K562 (cell line): ENCODE data around the gene TLNRD1. TPM values are rescaled to one million over a fixed set of nuclear protein-coding genes. Genes with fewer than 3 reads are reported as not detected.

Experiments used
- CBFA2T2 ChIP-seq: fragments of 450-650 bp; conservative IDR thresholded peaks from 2 replicates; pipeline ENCODE4 v1.6.1; 2017; ENCODE audit warnings: mild to moderate bottlenecking
- CBFB ChIP-seq: sonication (generic); formaldehyde crosslinking; IDR thresholded peaks from 2 replicates; pipeline ENCODE4 v1.4.0; 2020; ENCODE audit warnings: mild to moderate bottlenecking, missing genetic modification reagents
- CBX8 ChIP-seq: fragments of 200-600 bp; sonication (generic); IDR thresholded peaks from 2 replicates; pipeline ENCODE4 v1.6.1; 2012; ENCODE audit warnings: borderline replicate concordance, mixed run types, low read depth, mild to moderate bottlenecking, moderate library complexity, mixed read lengths, low read length, control low read depth, inconsistent platforms; ENCODE audit not compliant: poor library complexity, severe bottlenecking; ENCODE audit errors: extremely low read depth
- DDX20 ChIP-seq: fragments of 450-650 bp; IDR thresholded peaks from 2 replicates; pipeline ENCODE4 v1.6.1; 2016; ENCODE audit warnings: missing genetic modification characterization, low read depth, mild to moderate bottlenecking, missing compliant biosample characterization, moderate library complexity
- ESRRB ChIP-seq: fragments of 250-450 bp; sonication (Bioruptor Pico); IDR thresholded peaks from 2 replicates; pipeline ENCODE4 v1.5.0; 2020; ENCODE audit warnings: mild to moderate bottlenecking, moderate library complexity, borderline replicate concordance
- KLF6 ChIP-seq: fragments of 250-450 bp; sonication (Bioruptor Pico); IDR thresholded peaks from 2 replicates; pipeline ENCODE4 v1.4.0; 2020; ENCODE audit warnings: mild to moderate bottlenecking, moderate library complexity, borderline replicate concordance
- NCOA1 ChIP-seq: fragments of 450-650 bp; IDR thresholded peaks from 2 replicates; pipeline ENCODE4 v1.6.1; 2016; ENCODE audit warnings: low read depth
- NFE2 ChIP-seq: IDR thresholded peaks from 2 replicates; pipeline ENCODE4 v1.6.1; 2014; ENCODE audit warnings: antibody characterized with exemption, low read depth
- NR1H2 ChIP-seq: sonication (generic); formaldehyde crosslinking; IDR thresholded peaks from 2 replicates; pipeline ENCODE4 v1.4.0; 2020; ENCODE audit warnings: mild to moderate bottlenecking, missing genetic modification reagents
- PHF8 ChIP-seq: fragments of 200-600 bp; sonication (generic); IDR thresholded peaks from 2 replicates; pipeline ENCODE4 v1.6.1; 2012; ENCODE audit warnings: mixed run types, mild to moderate bottlenecking, inconsistent platforms, low read length, moderate library complexity, borderline replicate concordance
- RBBP5 ChIP-seq: fragments of 200-600 bp; sonication (generic); IDR thresholded peaks from 2 replicates; pipeline ENCODE4 v1.6.1; 2012; ENCODE audit warnings: borderline replicate concordance, mild to moderate bottlenecking, low read length, control low read depth, inconsistent platforms; ENCODE audit not compliant: insufficient read depth, poor library complexity, severe bottlenecking
- ZNF24 ChIP-seq: fragments of 450-650 bp; IDR thresholded peaks from 2 replicates; pipeline ENCODE4 v1.6.1; 2016
- ZNF347 ChIP-seq: fragments of 450-650 bp; formaldehyde crosslinking; IDR thresholded peaks from 2 replicates; pipeline ENCODE4 v1.4.0; 2020; ENCODE audit warnings: low read depth, mild to moderate bottlenecking, moderate library complexity
- ZNF699 ChIP-seq: fragments of 250-450 bp; sonication (Bioruptor Pico); IDR thresholded peaks from 2 replicates; pipeline ENCODE4 v1.8.0; 2021; ENCODE audit warnings: mild to moderate bottlenecking, moderate library complexity; ENCODE audit not compliant: insufficient replicate concordance
- ZNF785 ChIP-seq: fragments of 250-450 bp; sonication (Bioruptor Pico); IDR thresholded peaks from 2 replicates; pipeline ENCODE4 v1.4.0; 2020; ENCODE audit warnings: mild to moderate bottlenecking
- polyA plus RNA-seq, 8 experiments: library from polyadenylated mRNA; depleted of rRNA in 4 of 8; stranded (reverse) in 5 of 8; unstranded in 3 of 8; fragments of >200 nt; fragmentation: Nextera tagmentation in 2 of 8; fragmentation: Illumina TruSeq in 1 of 8; extraction: Ambion mirVana in 2 of 8; extraction: Trizol in 1 of 8; gene quantifications; 2 replicates each; pipeline versions ENCODE4 v1.2.1 to v1.2.3, GENCODE V29; 2011 to 2014; ENCODE audit warnings: inconsistent platforms in 1 of 8, missing spikeins in 1 of 8
- total RNA-seq, 7 experiments: library from RNA; depleted of rRNA in 6 of 7; stranded (reverse); fragments of >200 nt in 6 of 7; fragmentation: Illumina TruSeq in 2 of 7; extraction: Trizol in 2 of 7; gene quantifications; 2 replicates each; pipeline versions ENCODE4 v1.2.1 to v1.2.3, GENCODE V29; 2011 to 2021; ENCODE audit warnings: low replicate concordance in 1 of 7
- TF ChIP-seq, protein P1 (sequence below): sonication (generic); formaldehyde crosslinking; IDR thresholded peaks from 2 replicates; pipeline ENCODE4 v1.8.0; 2022; ENCODE audit warnings: missing genetic modification reagents, mild to moderate bottlenecking, borderline replicate concordance
- TF ChIP-seq, protein P2 (sequence below): fragments of 250-450 bp; sonication (Bioruptor Pico); IDR thresholded peaks from 2 replicates; pipeline ENCODE4 v1.5.0; 2021
- TF ChIP-seq, protein P3 (sequence below): fragments of 450-650 bp; formaldehyde crosslinking; IDR thresholded peaks from 2 replicates; pipeline ENCODE4 v1.4.0; 2020; ENCODE audit warnings: mild to moderate bottlenecking, moderate library complexity
- TF ChIP-seq, protein P4 (sequence below): fragments of 250-450 bp; sonication (Bioruptor Pico); IDR thresholded peaks from 2 replicates; pipeline ENCODE4 v1.4.0; 2020; ENCODE audit warnings: borderline replicate concordance

The TLNRD1 gene
- total and polyA plus RNA-seq, 9 of the 15 experiments (the other 6 are each of a cell fraction or from before 2014, with no cell fraction given): 1.1 to 33.1 (median 5.7) TPM

- TF ChIP-seq, protein P1, sequence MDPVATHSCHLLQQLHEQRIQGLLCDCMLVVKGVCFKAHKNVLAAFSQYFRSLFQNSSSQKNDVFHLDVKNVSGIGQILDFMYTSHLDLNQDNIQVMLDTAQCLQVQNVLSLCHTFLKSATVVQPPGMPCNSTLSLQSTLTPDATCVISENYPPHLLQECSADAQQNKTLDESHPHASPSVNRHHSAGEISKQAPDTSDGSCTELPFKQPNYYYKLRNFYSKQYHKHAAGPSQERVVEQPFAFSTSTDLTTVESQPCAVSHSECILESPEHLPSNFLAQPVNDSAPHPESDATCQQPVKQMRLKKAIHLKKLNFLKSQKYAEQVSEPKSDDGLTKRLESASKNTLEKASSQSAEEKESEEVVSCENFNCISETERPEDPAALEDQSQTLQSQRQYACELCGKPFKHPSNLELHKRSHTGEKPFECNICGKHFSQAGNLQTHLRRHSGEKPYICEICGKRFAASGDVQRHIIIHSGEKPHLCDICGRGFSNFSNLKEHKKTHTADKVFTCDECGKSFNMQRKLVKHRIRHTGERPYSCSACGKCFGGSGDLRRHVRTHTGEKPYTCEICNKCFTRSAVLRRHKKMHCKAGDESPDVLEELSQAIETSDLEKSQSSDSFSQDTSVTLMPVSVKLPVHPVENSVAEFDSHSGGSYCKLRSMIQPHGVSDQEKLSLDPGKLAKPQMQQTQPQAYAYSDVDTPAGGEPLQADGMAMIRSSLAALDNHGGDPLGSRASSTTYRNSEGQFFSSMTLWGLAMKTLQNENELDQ (CRISPR knock-in tag): no peak
- TF ChIP-seq, protein P2, sequence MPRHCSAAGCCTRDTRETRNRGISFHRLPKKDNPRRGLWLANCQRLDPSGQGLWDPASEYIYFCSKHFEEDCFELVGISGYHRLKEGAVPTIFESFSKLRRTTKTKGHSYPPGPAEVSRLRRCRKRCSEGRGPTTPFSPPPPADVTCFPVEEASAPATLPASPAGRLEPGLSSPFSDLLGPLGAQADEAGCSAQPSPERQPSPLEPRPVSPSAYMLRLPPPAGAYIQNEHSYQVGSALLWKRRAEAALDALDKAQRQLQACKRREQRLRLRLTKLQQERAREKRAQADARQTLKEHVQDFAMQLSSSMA (CRISPR knock-in tag): no peak
- TF ChIP-seq, protein P3, sequence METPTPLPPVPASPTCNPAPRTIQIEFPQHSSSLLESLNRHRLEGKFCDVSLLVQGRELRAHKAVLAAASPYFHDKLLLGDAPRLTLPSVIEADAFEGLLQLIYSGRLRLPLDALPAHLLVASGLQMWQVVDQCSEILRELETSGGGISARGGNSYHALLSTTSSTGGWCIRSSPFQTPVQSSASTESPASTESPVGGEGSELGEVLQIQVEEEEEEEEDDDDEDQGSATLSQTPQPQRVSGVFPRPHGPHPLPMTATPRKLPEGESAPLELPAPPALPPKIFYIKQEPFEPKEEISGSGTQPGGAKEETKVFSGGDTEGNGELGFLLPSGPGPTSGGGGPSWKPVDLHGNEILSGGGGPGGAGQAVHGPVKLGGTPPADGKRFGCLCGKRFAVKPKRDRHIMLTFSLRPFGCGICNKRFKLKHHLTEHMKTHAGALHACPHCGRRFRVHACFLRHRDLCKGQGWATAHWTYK (CRISPR knock-in tag): no peak; the same call in 1 of the 2 replicates
- TF ChIP-seq ZNF347 (CRISPR knock-in tag) (no peak), ZNF699 (no peak), ZNF785 (no peak), ESRRB (CRISPR knock-in tag) (no peak), NR1H2 (no peak), ZNF24 (no peak), NFE2 (no peak), DDX20 (tag) (no peak), PHF8 (peak; percentile 99), RBBP5 (peak; percentile 95), CBFA2T2 (no peak), NCOA1 (peak; percentile 51), CBFB (CRISPR knock-in tag) (no peak), CBX8 (no peak), KLF6 (CRISPR knock-in tag) (no peak)
- TF ChIP-seq, protein P4, sequence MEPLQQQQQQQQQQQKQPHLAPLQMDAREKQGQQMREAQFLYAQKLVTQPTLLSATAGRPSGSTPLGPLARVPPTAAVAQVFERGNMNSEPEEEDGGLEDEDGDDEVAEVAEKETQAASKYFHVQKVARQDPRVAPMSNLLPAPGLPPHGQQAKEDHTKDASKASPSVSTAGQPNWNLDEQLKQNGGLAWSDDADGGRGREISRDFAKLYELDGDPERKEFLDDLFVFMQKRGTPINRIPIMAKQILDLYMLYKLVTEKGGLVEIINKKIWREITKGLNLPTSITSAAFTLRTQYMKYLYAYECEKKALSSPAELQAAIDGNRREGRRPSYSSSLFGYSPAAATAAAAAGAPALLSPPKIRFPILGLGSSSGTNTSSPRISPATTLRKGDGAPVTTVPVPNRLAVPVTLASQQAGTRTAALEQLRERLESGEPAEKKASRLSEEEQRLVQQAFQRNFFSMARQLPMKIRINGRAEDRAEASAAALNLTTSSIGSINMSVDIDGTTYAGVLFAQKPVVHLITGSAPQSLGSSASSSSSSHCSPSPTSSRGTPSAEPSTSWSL: no peak
Measured at GRCh38 chr15:80989518-80990478, 10.9 kb upstream of the TLNRD1 start, which contains the start of gene MESD (continued).
